OCI-LY3 (cell line): ENCODE measurements around the gene CCNG2.

Experiments used
- H2AFZ ChIP-seq: fragments of 200-600, 300-600 bp; shearing (Covaris generic); 2 replicates; pipeline ENCODE4 v1.6.0; 2014; ENCODE audit warnings: antibody characterized with exemption, low read depth, low read length
- H3K27ac ChIP-seq: fragments of 200-600, 300-600 bp; sonication (generic); 2 replicates; pipeline ENCODE4 v1.5.1; 2014; ENCODE audit warnings: mild to moderate bottlenecking, low read length, moderate library complexity, mixed read lengths
- H3K27me3 ChIP-seq: fragments of 200-600, 300-600 bp; sonication (generic); 2 replicates; pipeline ENCODE4 v1.6.1; 2014; ENCODE audit warnings: low read depth, low read length, mixed read lengths
- H3K36me3 ChIP-seq: fragments of 200-600, 300-600 bp; sonication (generic); replicated peaks from 2 replicates; pipeline ENCODE3; 2014; ENCODE audit warnings: low read depth, low read length, mixed read lengths
- H3K4me1 ChIP-seq: fragments of 300-600, 200-600 bp; sonication (generic); 2 replicates; pipeline ENCODE4 v1.6.1; 2014; ENCODE audit warnings: low read length, mixed read lengths
- H3K4me2 ChIP-seq: fragments of 200-600, 300-600 bp; sonication (generic); 2 replicates; pipeline ENCODE4 v1.6.1; 2014; ENCODE audit warnings: low read length, mixed read lengths
- H3K4me3 ChIP-seq: fragments of 300-600, 200-600 bp; sonication (generic); 2 replicates; pipeline ENCODE4 v1.5.1; 2014; ENCODE audit warnings: antibody characterized with exemption, mild to moderate bottlenecking, low read length, moderate library complexity
- H3K79me2 ChIP-seq: fragments of 300-600, 200-600 bp; shearing (Covaris generic); 2 replicates; pipeline ENCODE4 v1.6.1; 2014; ENCODE audit warnings: mild to moderate bottlenecking, low read length, mixed read lengths
- H3K9ac ChIP-seq: fragments of 300-600, 200-600 bp; shearing (Covaris generic); 2 replicates; pipeline ENCODE4 v1.6.0; 2014; ENCODE audit warnings: mild to moderate bottlenecking, low read length, moderate library complexity
- H3K9me3 ChIP-seq: fragments of 200-600, 300-600 bp; shearing (Covaris generic); 2 replicates; pipeline ENCODE4 v1.6.1; 2014; ENCODE audit warnings: low read length, mixed read lengths; ENCODE audit not compliant: insufficient read depth
- H4K20me1 ChIP-seq: fragments of 200-600, 300-600 bp; sonication (generic); 2 replicates; pipeline ENCODE4 v1.6.1; 2016; ENCODE audit warnings: low read length, mixed read lengths; ENCODE audit not compliant: insufficient read depth
- EZH2phosphoT487 ChIP-seq: fragments of 200-600 bp; shearing (Covaris generic); IDR thresholded peaks from 2 replicates; pipeline ENCODE4 v1.6.1; 2018; ENCODE audit warnings: antibody characterized with exemption, mixed run types, low read depth
- TF ChIP-seq, protein P1 (sequence below): fragments of 200-600, 300-600 bp; sonication (generic); IDR thresholded peaks from 2 replicates; pipeline ENCODE4 v1.5.1; 2014; ENCODE audit warnings: antibody characterized with exemption, low read length, low read depth

Gene CCNG2

DNA sequence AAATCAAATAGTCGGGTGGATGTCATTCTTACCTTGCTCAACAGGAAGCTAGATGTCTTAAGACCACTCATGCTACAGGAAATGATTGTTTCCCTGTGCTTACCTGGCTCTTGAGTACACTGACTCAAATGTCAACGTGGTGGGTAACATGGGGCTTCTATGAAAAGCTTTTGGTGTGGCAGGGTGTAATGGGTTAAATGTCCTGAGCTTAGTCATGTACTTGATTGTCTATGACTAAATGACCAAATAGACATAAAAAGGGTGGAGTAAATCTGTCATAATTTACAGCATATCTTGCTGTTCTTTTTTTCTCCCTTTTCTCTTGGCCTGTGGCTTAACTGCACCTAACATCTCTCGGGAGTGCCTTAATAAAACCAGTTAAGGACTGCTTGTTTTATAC, 44.9 kb downstream of the CCNG2 start:
- Histone ChIP-seq H4K20me1 (no peaks in the 10 kb centered on the region), H2AFZ (no peak overlapping the region), H3K36me3 (no peaks in the 10 kb centered on the region), H3K9me3 (no peaks in the 10 kb centered on the region), H3K9ac (no peak overlapping the region), H3K27me3 (peaks cover 52% of the 10 kb centered on the region), H3K4me3 (no peak overlapping the region), H3K4me2 (no peak overlapping the region), H3K27ac (no peak overlapping the region), H3K4me1 (peaks cover 9% of the 10 kb centered on the region), H3K79me2 (no peaks in the 10 kb centered on the region)
- TF ChIP-seq, protein P1, sequence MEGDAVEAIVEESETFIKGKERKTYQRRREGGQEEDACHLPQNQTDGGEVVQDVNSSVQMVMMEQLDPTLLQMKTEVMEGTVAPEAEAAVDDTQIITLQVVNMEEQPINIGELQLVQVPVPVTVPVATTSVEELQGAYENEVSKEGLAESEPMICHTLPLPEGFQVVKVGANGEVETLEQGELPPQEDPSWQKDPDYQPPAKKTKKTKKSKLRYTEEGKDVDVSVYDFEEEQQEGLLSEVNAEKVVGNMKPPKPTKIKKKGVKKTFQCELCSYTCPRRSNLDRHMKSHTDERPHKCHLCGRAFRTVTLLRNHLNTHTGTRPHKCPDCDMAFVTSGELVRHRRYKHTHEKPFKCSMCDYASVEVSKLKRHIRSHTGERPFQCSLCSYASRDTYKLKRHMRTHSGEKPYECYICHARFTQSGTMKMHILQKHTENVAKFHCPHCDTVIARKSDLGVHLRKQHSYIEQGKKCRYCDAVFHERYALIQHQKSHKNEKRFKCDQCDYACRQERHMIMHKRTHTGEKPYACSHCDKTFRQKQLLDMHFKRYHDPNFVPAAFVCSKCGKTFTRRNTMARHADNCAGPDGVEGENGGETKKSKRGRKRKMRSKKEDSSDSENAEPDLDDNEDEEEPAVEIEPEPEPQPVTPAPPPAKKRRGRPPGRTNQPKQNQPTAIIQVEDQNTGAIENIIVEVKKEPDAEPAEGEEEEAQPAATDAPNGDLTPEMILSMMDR = no peak
- TF ChIP-seq EZH2phosphoT487 = no peak

DNA sequence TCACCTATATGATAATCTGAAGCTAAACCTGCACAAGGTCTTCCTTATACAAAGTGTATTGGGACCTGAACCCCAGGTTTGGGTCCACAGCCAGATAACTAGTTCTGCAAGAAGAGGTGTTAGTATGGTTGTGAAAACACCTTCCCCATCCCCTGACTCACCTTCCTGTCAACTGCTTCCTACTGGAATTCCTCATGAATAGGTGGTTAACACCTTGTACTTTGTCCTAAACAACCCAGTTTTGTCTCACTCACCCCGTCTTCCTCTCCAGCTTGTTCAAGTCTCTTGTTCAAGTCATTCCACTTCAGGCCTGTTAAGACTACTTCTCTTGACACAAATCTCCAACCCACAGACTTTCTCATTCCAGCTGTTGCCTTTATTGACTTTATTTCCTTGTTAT, 45.5 kb downstream of the CCNG2 start:
- peaks cover 6% of the 10 kb centered on the region; the same call in 1 of the 2 replicates for H3K4me1 ChIP-seq
- no peak overlapping the region for H3K27ac ChIP-seq
- H3K4me3 ChIP-seq = no peak overlapping the region
- H3K36me3 ChIP-seq = no peaks in the 10 kb centered on the region
- no peaks in the 10 kb centered on the region for H3K9me3 ChIP-seq
- no peak overlapping the region for H2AFZ ChIP-seq
- H3K27me3 ChIP-seq = peaks cover 58% of the 10 kb centered on the region
- H3K9ac ChIP-seq = no peak overlapping the region
- TF ChIP-seq EZH2phosphoT487 = no peak
- TF ChIP-seq, protein P1 = no peak
- no peaks in the 10 kb centered on the region for H4K20me1 ChIP-seq
- no peak overlapping the region for H3K4me2 ChIP-seq
- no peaks in the 10 kb centered on the region for H3K79me2 ChIP-seq

DNA sequence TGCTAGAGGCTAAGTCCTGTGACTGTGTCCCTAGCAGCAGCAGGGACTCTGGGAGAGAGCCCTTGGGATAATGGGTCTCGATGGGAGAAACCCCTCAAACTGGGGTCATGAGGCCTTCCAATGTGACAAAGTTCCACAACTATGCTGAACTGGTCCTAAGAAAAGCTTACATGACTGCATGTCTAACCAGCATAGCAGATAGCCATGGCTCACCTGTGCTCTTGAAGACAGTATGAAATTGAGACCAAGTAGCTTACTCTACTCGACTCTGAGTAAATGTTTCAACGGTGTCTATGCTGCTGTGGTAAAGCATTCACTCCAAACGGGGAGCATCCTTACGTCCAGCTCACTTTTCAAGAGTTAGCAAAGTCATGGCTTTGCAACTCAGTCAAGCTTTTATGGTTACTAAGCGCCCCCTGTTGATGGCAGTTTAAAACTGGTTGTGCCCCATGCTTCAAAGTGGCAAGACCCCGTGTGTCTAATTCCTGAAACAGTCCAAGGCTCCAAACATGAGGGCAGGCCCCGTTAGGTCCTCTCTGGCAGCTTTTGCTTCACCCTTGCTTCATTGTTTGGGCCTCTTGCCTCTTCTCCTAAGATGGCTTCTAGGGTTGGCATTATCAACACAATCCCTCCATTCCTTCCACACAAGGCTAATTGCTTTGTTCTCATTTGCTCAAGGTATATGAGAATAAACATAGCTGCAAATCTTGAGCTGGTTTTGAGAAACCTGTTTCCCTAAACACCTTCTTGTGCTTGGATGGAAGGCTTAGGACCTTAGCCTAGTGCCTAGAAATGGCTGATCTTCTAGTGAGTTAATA, 46.6 kb downstream of the CCNG2 start:
- peaks cover 6% of the 10 kb centered on the region; the same call in 1 of the 2 replicates for H3K4me1 ChIP-seq
- H3K27ac ChIP-seq = no peak overlapping the region
- no peaks in the 10 kb centered on the region for H4K20me1 ChIP-seq
- no peaks in the 10 kb centered on the region for H3K36me3 ChIP-seq
- H3K4me3 ChIP-seq = no peak overlapping the region
- H3K27me3 ChIP-seq = peaks cover 62% of the 10 kb centered on the region
- H2AFZ ChIP-seq = peak overlapping the region; percentile 77; the same call in 1 of the 2 replicates
- no peak overlapping the region for H3K9ac ChIP-seq
- no peaks in the 10 kb centered on the region for H3K79me2 ChIP-seq
- H3K4me2 ChIP-seq = peak overlapping the region; percentile 43
- H3K9me3 ChIP-seq = no peaks in the 10 kb centered on the region
- TF ChIP-seq, protein P1 = peak; percentile 95
- TF ChIP-seq EZH2phosphoT487 = no peak

DNA sequence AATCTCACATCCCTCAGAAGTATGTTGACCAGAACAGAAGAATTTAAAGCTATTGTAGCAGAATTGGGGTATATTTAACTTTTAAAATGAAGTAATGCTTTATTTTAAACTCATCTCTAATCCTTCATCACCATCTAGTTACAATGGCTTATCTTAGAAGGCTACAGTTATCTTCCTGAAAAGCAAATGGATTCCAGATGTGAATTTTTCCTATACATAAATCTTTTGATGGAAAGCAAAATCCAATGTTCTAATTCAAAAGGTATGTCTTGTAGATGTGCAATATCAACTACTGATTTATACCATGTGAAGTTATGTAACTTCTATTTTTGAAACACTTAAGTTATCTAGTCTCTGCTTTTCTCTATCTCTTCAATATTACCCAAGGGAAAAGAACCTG, 47.6 kb downstream of the CCNG2 start:
- Histone ChIP-seq H3K4me1 (peaks cover 6% of the 10 kb centered on the region; the same call in 1 of the 2 replicates), H3K79me2 (no peaks in the 10 kb centered on the region), H3K36me3 (no peaks in the 10 kb centered on the region), H4K20me1 (no peaks in the 10 kb centered on the region), H3K27me3 (peaks cover 58% of the 10 kb centered on the region), H2AFZ (no peak overlapping the region), H3K9ac (no peak overlapping the region), H3K9me3 (no peaks in the 10 kb centered on the region), H3K4me2 (no peak overlapping the region), H3K4me3 (no peak overlapping the region), H3K27ac (no peak overlapping the region)
- TF ChIP-seq, protein P1 = no peak
- TF ChIP-seq EZH2phosphoT487 = no peak
